Activated CD8-positive, alpha-beta memory T cell treated with anti-CD3 and anti-CD28 coated beads, Interleukin-2, amount 50 U/mL, for 48 hours (primary cell): Measurements from ENCODE around the gene KCND3.

Source experiments
- DNase-seq: peaks from one replicate; pipeline ENCODE4 v3.0.0-alpha.2; 2020

Gene KCND3

GRCh38 chr1:111989531-111990025 lies at the start of gene KCND3:
TSS of gene KCND3 (minus strand) at chr1:111989668.
- DNase-seq = peak; percentile 57

GRCh38 chr1:112034277-112034676 lies 44.8 kb upstream of the KCND3 start:
- no peak for DNase-seq

GRCh38 chr1:112033439-112034120 lies 44.1 kb upstream of the KCND3 start:
- DNase-seq = no peak

GRCh38 chr1:112030157-112030556 lies 40.7 kb upstream of the KCND3 start:
- DNase-seq = no peak

GRCh38 chr1:112027696-112028095 lies 38.2 kb upstream of the KCND3 start:
- DNase-seq = no peak

GRCh38 chr1:112026501-112026900 lies 37.0 kb upstream of the KCND3 start:
- DNase-seq = no peak

GRCh38 chr1:112026016-112026415 lies 36.5 kb upstream of the KCND3 start:
- DNase-seq = no peak

GRCh38 chr1:112021263-112021662 lies 31.8 kb upstream of the KCND3 start:
- DNase-seq = no peak

- DNase-seq = no peak
Measured at GRCh38 chr1:112017183-112017582, 27.7 kb upstream of the KCND3 start.

GRCh38 chr1:112012823-112013222 lies 23.4 kb upstream of the KCND3 start:
- no peak for DNase-seq

- no peak for DNase-seq
Measured at GRCh38 chr1:112011202-112011601, 21.7 kb upstream of the KCND3 start.

GRCh38 chr1:112007169-112007568 lies 17.7 kb upstream of the KCND3 start:
- no peak for DNase-seq

GRCh38 chr1:112006416-112007025 lies 17.1 kb upstream of the KCND3 start:
- DNase-seq = no peak

GRCh38 chr1:112004076-112004475 lies 14.6 kb upstream of the KCND3 start:
- no peak for DNase-seq

GRCh38 chr1:112002514-112002913 lies 13.0 kb upstream of the KCND3 start:
- DNase-seq = no peak

GRCh38 chr1:112001436-112001835 lies 12.0 kb upstream of the KCND3 start:
- no peak for DNase-seq

- DNase-seq = no peak
Measured at GRCh38 chr1:112000048-112000447, 10.6 kb upstream of the KCND3 start.

- no peak for DNase-seq
Measured at GRCh38 chr1:111998332-111998731, 8.9 kb upstream of the KCND3 start.

GRCh38 chr1:111992476-111992875 lies 3.0 kb upstream of the KCND3 start:
- no peak for DNase-seq

GRCh38 chr1:111990878-111991718 lies 1.6 kb upstream of the KCND3 start:
- no peak for DNase-seq

GRCh38 chr1:111990026-111990877 lies 784 bp upstream of the KCND3 start:
- peak; percentile 52 for DNase-seq

GRCh38 chr1:111988743-111989453 lies 570 bp downstream of the KCND3 start:
- peak; percentile 51 for DNase-seq
